IPS-NIHi11 (cell line): ENCODE data around the gene AARSD1.
"Not testable (repeated sequence)": the region's sequence is repeated elsewhere in the genome, so short reads cannot be mapped to it uniquely, and the experiment has no call there.

Experiments used
- DNase-seq: peaks from one replicate; pipeline ENCODE4 v3.0.0; 2012; ENCODE audit warnings: mixed read lengths, low spot score

AARSD1 gene

GRCh38 chr17:42980766-42981397, 16.6 kb upstream of the AARSD1 start:
- DNase-seq: peak; percentile 85

- peak; percentile 98 for DNase-seq
Measured at GRCh38 chr17:42980274-42980765, 16.1 kb upstream of the AARSD1 start, which contains the start of gene RUNDC1. TSS of gene RUNDC1 (plus strand) at chr17:42980565. CDS start at chr17:42980577, 12 bp downstream.

- DNase-seq: peak; percentile 84
Measured at GRCh38 chr17:42979511-42980273, 15.4 kb upstream of the AARSD1 start, which contains the start of gene PTGES3L. TSS of gene PTGES3L (minus strand) at chr17:42980080. CDS start at chr17:42980053, 27 bp downstream.

- not testable (repeated sequence) for DNase-seq
Measured at GRCh38 chr17:42975701-42976100, 11.4 kb upstream of the AARSD1 start.

GRCh38 chr17:42975265-42975664, 11.0 kb upstream of the AARSD1 start:
- no peak for DNase-seq

- not testable (repeated sequence) for DNase-seq
Measured at GRCh38 chr17:42973323-42973722, 9.1 kb upstream of the AARSD1 start.

GRCh38 chr17:42971589-42971988, 7.3 kb upstream of the AARSD1 start:
- DNase-seq: no peak

- no peak for DNase-seq
Measured at GRCh38 chr17:42969001-42969581, 4.8 kb upstream of the AARSD1 start.

GRCh38 chr17:42967925-42968324, 3.7 kb upstream of the AARSD1 start:
- DNase-seq: no peak

- DNase-seq: no peak
Measured at GRCh38 chr17:42953669-42954068, 10.6 kb downstream of the AARSD1 start.

GRCh38 chr17:42950044-42950783, 14.0 kb downstream of the AARSD1 start:
- no peak for DNase-seq

- no peak for DNase-seq
Measured at GRCh38 chr17:42946812-42947211, 17.4 kb downstream of the AARSD1 start.

GRCh38 chr17:42944211-42944610, 20.0 kb downstream of the AARSD1 start:
- no peak for DNase-seq

- DNase-seq: peak; percentile 81
Measured at GRCh38 chr17:42937712-42938596, 26.3 kb downstream of the AARSD1 start.

- no peak for DNase-seq
Measured at GRCh38 chr17:42929497-42929844, 34.8 kb downstream of the AARSD1 start.

- DNase-seq: peak; percentile 74
Measured at GRCh38 chr17:42928714-42929496, 35.3 kb downstream of the AARSD1 start.

- DNase-seq: peak; percentile 51
Measured at GRCh38 chr17:42924891-42925290, 39.4 kb downstream of the AARSD1 start.

- not testable (repeated sequence) for DNase-seq
Measured at GRCh38 chr17:42923472-42923871, 40.8 kb downstream of the AARSD1 start.

- no peak for DNase-seq
Measured at GRCh38 chr17:42922294-42922693, 42.0 kb downstream of the AARSD1 start.

GRCh38 chr17:42920922-42921321, 43.3 kb downstream of the AARSD1 start:
- DNase-seq: no peak
